Uterus (tissue), 4 donors: Measurements from ENCODE around the gene ARVCF. TPM values are rescaled to one million over a fixed set of nuclear protein-coding genes. Genes with fewer than 3 reads are reported as not detected.
A peak's percentile ranks its signal among the peaks of the same experiment; 100 is the strongest.

Source experiments
- DNase-seq, 2 donors: peaks; one replicate each; pipeline ENCODE4 v3.0.0-alpha.2; 2019 to 2020
- H3K27ac ChIP-seq, 2 donors: fragments of 200-600 bp; sonication (generic); 1 replicate in 1 of 2; 2 replicates in 1 of 2; pipeline ENCODE4 v1.5.1; 2016 to 2018
- H3K27me3 ChIP-seq, 2 donors: fragments of 200-600 bp; sonication (generic); one replicate each; pipeline ENCODE4 v1.5.1; 2018 to 2019; ENCODE audit warnings: control low read depth in 1 of 2
- H3K36me3 ChIP-seq, 2 donors: fragments of 200-600 bp; sonication (generic); one replicate each; pipeline ENCODE4 v1.5.1; 2019; ENCODE audit warnings: control low read depth in 1 of 2
- H3K4me1 ChIP-seq, 2 donors: fragments of 200-600 bp; sonication (generic); one replicate each; pipeline ENCODE4 v1.5.1; 2018 to 2019; ENCODE audit warnings: control low read depth in 1 of 2
- H3K4me3 ChIP-seq, 2 donors: fragments of 200-600 bp; sonication (generic); 1 replicate in 1 of 2; 2 replicates in 1 of 2; pipeline ENCODE4 v1.5.1; 2018 to 2019; ENCODE audit warnings: mild to moderate bottlenecking in 1 of 2
- H3K9me3 ChIP-seq, 2 donors: fragments of 200-600 bp; sonication (generic); one replicate each; pipeline ENCODE4 v1.5.1; 2019; ENCODE audit warnings: control low read depth in 1 of 2
- CTCF ChIP-seq, 4 experiments: fragments of 200-600 bp in 2 of 4; fragments of 450-650 bp in 2 of 4; sonication (generic) in 2 of 4; IDR thresholded peaks; one replicate each; pipeline ENCODE4 v1.5.1; 2016 to 2019; ENCODE audit warnings: antibody characterized with exemption in 4 of 4, mild to moderate bottlenecking in 2 of 4, moderate library complexity in 1 of 4
- POLR2A ChIP-seq, 2 donors: fragments of 450-650 bp; IDR thresholded peaks; one replicate each; pipeline ENCODE4 v1.6.1; 2016; ENCODE audit warnings: antibody characterized with exemption in 2 of 2, mild to moderate bottlenecking in 1 of 2, moderate library complexity in 1 of 2
- intact Hi-C: fragments of 100-400 bp; cut with DNase I; formaldehyde crosslinking; loops from one replicate; pipeline ENCODE4 v1.15.1; 2023; ENCODE audit warnings: low total_unique reads
- total RNA-seq, 4 donors: library from RNA; depleted of rRNA in 3 of 4; stranded (reverse); fragments of >200 nt in 3 of 4; gene quantifications; one replicate each; pipeline versions ENCODE4 v1.1.0 to v1.2.4, GENCODE V29; 2014 to 2023
- donor health status: DM: yes; HTN: yes; CAD: no.

Gene ARVCF
- total RNA-seq, 4 donors from 2014 or later = 1.5 to 43.4 (median 16.6) TPM

DNA sequence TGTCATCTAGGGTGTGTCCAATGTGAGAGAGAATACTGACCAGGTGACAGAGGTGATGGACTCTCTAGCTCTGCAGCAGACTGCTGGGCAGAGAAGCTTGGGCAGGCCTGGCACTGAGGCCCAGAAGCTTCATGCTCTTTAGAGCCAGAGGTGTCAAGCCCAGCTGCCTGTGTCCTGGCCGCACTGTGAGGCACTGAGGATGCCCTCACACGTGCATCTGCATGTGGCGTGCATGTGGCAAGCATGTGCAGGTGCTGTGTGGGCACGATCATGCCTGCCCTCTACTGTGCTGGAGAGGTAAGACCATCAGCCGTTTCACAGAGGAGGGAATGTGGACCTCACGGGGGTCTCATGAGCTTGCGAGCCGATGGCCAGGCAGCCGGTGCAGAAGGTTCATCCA is 59.2 kb downstream of the ARVCF start:
- peaks cover 0 to 10% of the 10 kb centered on the region in 2 donors for H3K4me1 ChIP-seq
- H3K27ac ChIP-seq = no peak overlapping the region
- intact Hi-C loops = no loop called here
- TF ChIP-seq CTCF (IDR thresholded peaks at IDR 0.05) (no peak), POLR2A (IDR thresholded peaks at IDR 0.05) (no peak)
- H3K27me3 ChIP-seq = no peaks in the 10 kb centered on the region
- no peak for DNase-seq
- no peak overlapping the region for H3K4me3 ChIP-seq
- H3K36me3 ChIP-seq = no peaks in the 10 kb centered on the region
- no peaks in the 10 kb centered on the region for H3K9me3 ChIP-seq

GRCh38 chr22:19955241-19956128 is 61.1 kb downstream of the ARVCF start:
- Histone ChIP-seq H3K4me1 (peaks cover 0 to 10% of the 10 kb centered on the region in 2 donors), H3K4me3 (no peak overlapping the region), H3K27ac (no peak overlapping the region), H3K36me3 (no peaks in the 10 kb centered on the region), H3K9me3 (no peaks in the 10 kb centered on the region), H3K27me3 (no peaks in the 10 kb centered on the region)
- no peak for DNase-seq
- TF ChIP-seq CTCF (IDR thresholded peaks at IDR 0.05) (no peak), POLR2A (IDR thresholded peaks at IDR 0.05) (no peak)
- intact Hi-C loops = no loop called here

- Histone ChIP-seq H3K4me3 (no peak overlapping the region), H3K27me3 (no peaks in the 10 kb centered on the region), H3K9me3 (no peaks in the 10 kb centered on the region), H3K4me1 (peaks cover 0 to 10% of the 10 kb centered on the region in 2 donors), H3K27ac (no peak overlapping the region), H3K36me3 (no peaks in the 10 kb centered on the region)
- intact Hi-C loops = no loop called here
- no peak for DNase-seq
- TF ChIP-seq CTCF (IDR thresholded peaks at IDR 0.05) (no peak), POLR2A (IDR thresholded peaks at IDR 0.05) (no peak)
Measured at GRCh38 chr22:19951346-19951745, 65.3 kb downstream of the ARVCF start.

GRCh38 chr22:19948057-19948760 is 68.4 kb downstream of the ARVCF start:
- peak overlapping the region in 1 of 2 donors; percentile 78 for H3K27ac ChIP-seq
- DNase-seq = no peak

More at GRCh38 chr22:19948057-19948760, 68.4 kb downstream of the ARVCF start:
- intact Hi-C loops = no loop called here
- H3K4me3 ChIP-seq = no peak overlapping the region
- no peaks in the 10 kb centered on the region for H3K36me3 ChIP-seq
- no peak for TF ChIP-seq POLR2A (IDR thresholded peaks at IDR 0.05)
- TF ChIP-seq CTCF (IDR thresholded peaks at IDR 0.05) = no peak
- H3K9me3 ChIP-seq = no peaks in the 10 kb centered on the region
- no peaks in the 10 kb centered on the region for H3K27me3 ChIP-seq
- peaks cover 0 to 10% of the 10 kb centered on the region in 2 donors for H3K4me1 ChIP-seq
